Glutamatergic neuron (in vitro differentiated cells): ENCODE results near the gene EEFSEC. TPM values are rescaled to one million over a fixed set of nuclear protein-coding genes. Genes with fewer than 3 reads are reported as not detected.

Experiments
- DNase-seq: peaks from one replicate; pipeline ENCODE4 v3.0.0; 2022
- H3K27ac Mint-ChIP-seq: one replicate; pipeline ENCODE4 v1.8.0; 2020; ENCODE audit warnings: mild to moderate bottlenecking, mixed read lengths, inconsistent platforms; ENCODE audit not compliant: unreplicated experiment
- H3K27me3 Mint-ChIP-seq: one replicate; pipeline ENCODE4 v1.8.0; 2020; ENCODE audit warnings: mild to moderate bottlenecking, moderate library complexity, mixed read lengths, inconsistent platforms; ENCODE audit not compliant: unreplicated experiment
- H3K36me3 Mint-ChIP-seq: one replicate; pipeline ENCODE4 v1.8.0; 2020; ENCODE audit warnings: mild to moderate bottlenecking, mixed read lengths, inconsistent platforms; ENCODE audit not compliant: unreplicated experiment
- H3K4me1 Mint-ChIP-seq: one replicate; pipeline ENCODE4 v1.8.0; 2020; ENCODE audit warnings: mild to moderate bottlenecking, low read depth, mixed read lengths, inconsistent platforms; ENCODE audit not compliant: unreplicated experiment
- H3K4me3 Mint-ChIP-seq: one replicate; pipeline ENCODE4 v1.8.0; 2020; ENCODE audit warnings: mild to moderate bottlenecking, mixed read lengths, inconsistent platforms; ENCODE audit not compliant: unreplicated experiment
- H3K9me3 Mint-ChIP-seq: one replicate; pipeline ENCODE4 v1.8.0; 2020; ENCODE audit warnings: mild to moderate bottlenecking, moderate library complexity, mixed read lengths, inconsistent platforms; ENCODE audit not compliant: unreplicated experiment
- CTCF ChIP-seq: fragments of 200-600 bp; sonication (generic); IDR thresholded peaks from one replicate; pipeline ENCODE4 v1.5.0; 2021; ENCODE audit not compliant: partially characterized antibody, unreplicated experiment
- total RNA-seq: library from RNA; stranded (reverse); fragmentation: NEBNext Ultra II Directional; extraction: Animal tissue kit (Norgen Biotek cat#: 25700); gene quantifications from one replicate; pipeline ENCODE4 v1.2.1, GENCODE V29; 2021; ENCODE audit not compliant: unreplicated experiment

EEFSEC gene
- total RNA-seq, 1 donor from 2014 or later, result 8.3 TPM

- Mint-ChIP-seq H3K27ac (no peak overlapping the region), H3K4me1 (peaks cover 5% of the 10 kb centered on the region), H3K4me3 (no peak overlapping the region), H3K9me3 (peaks cover 4% of the 10 kb centered on the region), H3K27me3 (peaks cover 4% of the 10 kb centered on the region), H3K36me3 (no peaks in the 10 kb centered on the region)
- no peak for DNase-seq
- TF ChIP-seq CTCF, result no peak
These were observed 219.6 kb downstream of the EEFSEC start for GRCh38 chr3:128372707-128373533.

GRCh38 chr3:128374746-128375445, 221.6 kb downstream of the EEFSEC start:
- no peak for TF ChIP-seq CTCF
- DNase-seq, result no peak
- Mint-ChIP-seq H3K9me3 (peaks cover 4% of the 10 kb centered on the region), H3K4me1 (peaks cover 15% of the 10 kb centered on the region), H3K27ac (no peak overlapping the region), H3K36me3 (no peaks in the 10 kb centered on the region), H3K27me3 (peaks cover 2% of the 10 kb centered on the region), H3K4me3 (no peak overlapping the region)

- Mint-ChIP-seq H3K4me1 (peaks cover 12% of the 10 kb centered on the region), H3K27ac (no peak overlapping the region), H3K9me3 (peaks cover 4% of the 10 kb centered on the region), H3K4me3 (no peak overlapping the region), H3K36me3 (no peaks in the 10 kb centered on the region), H3K27me3 (peaks cover under 1% of the 10 kb centered on the region)
- no peak for DNase-seq
- no peak for TF ChIP-seq CTCF
These were observed 223.2 kb downstream of the EEFSEC start for GRCh38 chr3:128376516-128376915.

- H3K27ac Mint-ChIP-seq, result no peak overlapping the region
- no peak overlapping the region for H3K4me3 Mint-ChIP-seq
- no peak for TF ChIP-seq CTCF
- H3K4me1 Mint-ChIP-seq, result peaks cover 12% of the 10 kb centered on the region
- no peak for DNase-seq
- peaks cover 4% of the 10 kb centered on the region for H3K9me3 Mint-ChIP-seq
- no peaks in the 10 kb centered on the region for H3K36me3 Mint-ChIP-seq
- H3K27me3 Mint-ChIP-seq, result peaks cover 6% of the 10 kb centered on the region
These were observed 225.5 kb downstream of the EEFSEC start for GRCh38 chr3:128378631-128379347.
